OCI-LY3 (cell line): ENCODE data around the gene MTOR.
"Not testable (repeated sequence)": the region's sequence is repeated elsewhere in the genome, so short reads cannot be mapped to it uniquely, and the experiment has no call there.

Source experiments
- EZH2phosphoT487 ChIP-seq: fragments of 200-600 bp; shearing (Covaris generic); IDR thresholded peaks from 2 replicates; pipeline ENCODE4 v1.6.1; 2018; ENCODE audit warnings: antibody characterized with exemption, mixed run types, low read depth
- TF ChIP-seq, protein P1 (sequence below): fragments of 200-600, 300-600 bp; sonication (generic); IDR thresholded peaks from 2 replicates; pipeline ENCODE4 v1.5.1; 2014; ENCODE audit warnings: antibody characterized with exemption, low read length, low read depth

DNA sequence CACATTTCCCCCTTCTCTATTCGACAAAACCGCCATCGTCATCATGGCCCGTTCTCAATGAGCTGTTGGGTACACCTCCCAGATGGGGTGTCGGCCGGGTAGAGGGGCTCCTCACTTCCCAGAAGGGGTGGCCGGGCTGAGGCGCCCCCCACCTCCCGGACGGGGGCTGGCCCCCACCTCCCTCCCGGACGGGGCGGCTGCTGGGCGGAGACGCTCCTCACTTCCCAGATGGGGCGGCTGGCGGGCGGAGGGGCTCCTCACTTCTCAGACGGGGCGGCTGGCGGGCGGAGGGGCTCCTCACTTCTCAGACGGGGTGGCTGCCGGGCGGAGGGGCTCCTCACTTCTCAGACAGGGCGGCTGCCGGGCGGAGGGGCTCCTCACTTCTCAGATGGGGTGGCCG, 43.2 kb upstream of the MTOR start:
- TF ChIP-seq, protein P1, sequence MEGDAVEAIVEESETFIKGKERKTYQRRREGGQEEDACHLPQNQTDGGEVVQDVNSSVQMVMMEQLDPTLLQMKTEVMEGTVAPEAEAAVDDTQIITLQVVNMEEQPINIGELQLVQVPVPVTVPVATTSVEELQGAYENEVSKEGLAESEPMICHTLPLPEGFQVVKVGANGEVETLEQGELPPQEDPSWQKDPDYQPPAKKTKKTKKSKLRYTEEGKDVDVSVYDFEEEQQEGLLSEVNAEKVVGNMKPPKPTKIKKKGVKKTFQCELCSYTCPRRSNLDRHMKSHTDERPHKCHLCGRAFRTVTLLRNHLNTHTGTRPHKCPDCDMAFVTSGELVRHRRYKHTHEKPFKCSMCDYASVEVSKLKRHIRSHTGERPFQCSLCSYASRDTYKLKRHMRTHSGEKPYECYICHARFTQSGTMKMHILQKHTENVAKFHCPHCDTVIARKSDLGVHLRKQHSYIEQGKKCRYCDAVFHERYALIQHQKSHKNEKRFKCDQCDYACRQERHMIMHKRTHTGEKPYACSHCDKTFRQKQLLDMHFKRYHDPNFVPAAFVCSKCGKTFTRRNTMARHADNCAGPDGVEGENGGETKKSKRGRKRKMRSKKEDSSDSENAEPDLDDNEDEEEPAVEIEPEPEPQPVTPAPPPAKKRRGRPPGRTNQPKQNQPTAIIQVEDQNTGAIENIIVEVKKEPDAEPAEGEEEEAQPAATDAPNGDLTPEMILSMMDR = not testable (repeated sequence)
- TF ChIP-seq EZH2phosphoT487 = not testable (repeated sequence)
